Colon (tissue), 2 donors: ENCODE measurements around the gene ZNF329.
"Not testable (repeated sequence)": the region's sequence is repeated elsewhere in the genome, so short reads cannot be mapped to it uniquely, and the experiment has no call there.

ENCODE experiments used
- FAIRE-seq: peaks from 2 replicates; lab custom pipeline; 2012; peaks lifted over from hg19 to GRCh38; lab: Jason Lieb, UNC
- donor health status: control.
- donor health status: control.

The ZNF329 gene

GRCh38 chr19:58150328-58150921, at the start of gene ZNF329:
ZNF329 (minus strand) TSS chr19:58150789; CDS start chr19:58129503, 21,286 bp downstream.
- FAIRE-seq: no peak

GRCh38 chr19:58196901-58197616, 46.5 kb upstream of the ZNF329 start:
- FAIRE-seq: no peak

- FAIRE-seq: no peak
Observed at GRCh38 chr19:58183817-58184215, 33.2 kb upstream of the ZNF329 start.

- no peak for FAIRE-seq
Observed at GRCh38 chr19:58182989-58183816, 32.6 kb upstream of the ZNF329 start, which contains the start of gene ZNF274. ZNF274 (plus strand) TSS chr19:58183061; CDS start chr19:58183966, 905 bp downstream.

- FAIRE-seq: no peak
Observed at GRCh38 chr19:58182577-58182988, 32.0 kb upstream of the ZNF329 start.

GRCh38 chr19:58181902-58182576, 31.4 kb upstream of the ZNF329 start:
- FAIRE-seq: no peak

- FAIRE-seq: no peak
Observed at GRCh38 chr19:58170860-58171259, 20.3 kb upstream of the ZNF329 start.

GRCh38 chr19:58166708-58167280, 16.2 kb upstream of the ZNF329 start:
- no peak for FAIRE-seq

GRCh38 chr19:58166268-58166667, 15.7 kb upstream of the ZNF329 start:
- no peak for FAIRE-seq

- no peak for FAIRE-seq
Observed at GRCh38 chr19:58157045-58157728, 6.6 kb upstream of the ZNF329 start.

GRCh38 chr19:58154679-58155648, 4.4 kb upstream of the ZNF329 start:
- FAIRE-seq: no peak

- no peak for FAIRE-seq
Observed at GRCh38 chr19:58154287-58154678, 3.7 kb upstream of the ZNF329 start.

GRCh38 chr19:58153386-58153785, 2.8 kb upstream of the ZNF329 start:
- FAIRE-seq: no peak

GRCh38 chr19:58147475-58147874, 3.1 kb downstream of the ZNF329 start:
- FAIRE-seq: not testable (repeated sequence)

- FAIRE-seq: no peak
Observed at GRCh38 chr19:58145849-58146248, 4.7 kb downstream of the ZNF329 start.

GRCh38 chr19:58134244-58134643, 16.3 kb downstream of the ZNF329 start:
- no peak for FAIRE-seq

GRCh38 chr19:58129284-58129683, 21.3 kb downstream of the ZNF329 start:
- FAIRE-seq: no peak

GRCh38 chr19:58128041-58128685, 22.4 kb downstream of the ZNF329 start:
- no peak for FAIRE-seq

- no peak for FAIRE-seq
Observed at GRCh38 chr19:58123354-58123753, 27.2 kb downstream of the ZNF329 start.
